HEK293 (cell line): ENCODE data around the gene TMED4.

Experiments used
- BCL11A ChIP-seq: fragments of 450-650 bp; formaldehyde crosslinking; IDR thresholded peaks from 2 replicates; pipeline ENCODE4 v1.5.1; 2016; ENCODE audit warnings: low read depth, missing biosample characterization, missing genetic modification characterization
- CTCF ChIP-seq: fragments of 450-650 bp; formaldehyde crosslinking; IDR thresholded peaks from 2 replicates; pipeline ENCODE4 v1.5.1; 2016; ENCODE audit warnings: missing biosample characterization, missing genetic modification characterization
- MZF1 ChIP-seq: fragments of 450-650 bp; formaldehyde crosslinking; IDR thresholded peaks from 2 replicates; pipeline ENCODE4 v1.5.1; 2017; ENCODE audit warnings: missing biosample characterization, missing genetic modification characterization, borderline replicate concordance
- PBX3 ChIP-seq: sonication (generic); formaldehyde crosslinking; IDR thresholded peaks from 2 replicates; pipeline ENCODE4 v1.8.1; 2022; ENCODE audit warnings: mild to moderate bottlenecking, moderate library complexity, missing genetic modification reagents
- ZNF670 ChIP-seq: fragments of 450-650 bp; formaldehyde crosslinking; IDR thresholded peaks from 2 replicates; pipeline ENCODE4 v1.5.1; 2016; ENCODE audit warnings: missing biosample characterization, missing genetic modification characterization, low read depth
- ZNF843 ChIP-seq: fragments of 450-650 bp; formaldehyde crosslinking; IDR thresholded peaks from 2 replicates; pipeline ENCODE4 v1.5.1; 2016; ENCODE audit warnings: missing biosample characterization, missing genetic modification characterization
- ZSCAN23 ChIP-seq: fragments of 450-650 bp; formaldehyde crosslinking; IDR thresholded peaks from 2 replicates; pipeline ENCODE4 v1.5.1; 2016; ENCODE audit warnings: missing biosample characterization, missing genetic modification characterization

DNA sequence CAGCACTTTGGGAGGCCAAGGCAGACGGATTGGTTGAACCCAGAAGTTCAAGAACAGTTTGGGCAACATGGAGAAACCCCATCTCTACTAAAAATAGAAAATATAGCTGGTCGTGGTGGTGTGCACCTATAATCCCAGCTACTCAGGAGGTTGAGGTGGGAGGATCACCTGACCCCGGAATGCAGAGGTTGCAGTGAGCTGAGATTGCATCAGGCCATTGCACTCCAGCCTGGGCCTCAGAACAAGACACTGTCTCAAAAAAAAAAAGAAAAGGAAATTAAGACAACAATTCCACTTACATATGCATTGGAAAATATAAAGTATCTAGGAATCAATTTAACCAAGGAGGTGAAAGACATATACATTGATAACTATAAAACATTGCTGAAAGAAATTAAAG, 17.2 kb upstream of the TMED4 start:
- TF ChIP-seq CTCF (tag by site-specific recombination) (no peak), PBX3 (CRISPR knock-in tag) (no peak), MZF1 (tag by site-specific recombination) (no peak), ZNF843 (tag by site-specific recombination) (no peak), ZNF670 (tag by site-specific recombination) (no peak), ZSCAN23 (tag by site-specific recombination) (no peak), BCL11A (tag by site-specific recombination) (no peak)
